DND-41 (cell line): ENCODE measurements around the gene CLTB.
A peak's percentile ranks its signal among the peaks of the same experiment; 100 is the strongest.
"Not testable (repeated sequence)": the region's sequence is repeated elsewhere in the genome, so short reads cannot be mapped to it uniquely, and the experiment has no call there.

Source experiments
- ATAC-seq: fragments of 200-7000 bp; cut with Tn5 transposase; 3 replicates; pipeline ENCODE4 v1.9.1; 2021; ENCODE audit warnings: low read depth; ENCODE audit not compliant: insufficient read depth
- DNase-seq: peaks from one replicate; pipeline ENCODE4 v3.0.0-alpha.2; 2020
- H2AFZ ChIP-seq: 2 replicates; pipeline ENCODE4 v1.6.0; 2012; ENCODE audit warnings: low read depth, low read length
- H3K27ac ChIP-seq: 2 replicates; pipeline ENCODE4 v1.5.1; 2012; ENCODE audit warnings: low read length, inconsistent platforms
- H3K27me3 ChIP-seq: fragments of 200-600 bp; sonication (generic); 2 replicates; pipeline ENCODE4 v1.6.0; 2012; ENCODE audit warnings: low read length, mild to moderate bottlenecking, inconsistent platforms; ENCODE audit not compliant: insufficient read depth, poor library complexity
- H3K36me3 ChIP-seq: 2 replicates; pipeline ENCODE4 v1.5.1; 2012; ENCODE audit warnings: low read length, inconsistent platforms; ENCODE audit not compliant: insufficient read depth
- H3K4me1 ChIP-seq: 2 replicates; pipeline ENCODE4 v1.5.1; 2012; ENCODE audit warnings: mild to moderate bottlenecking, low read length; ENCODE audit not compliant: insufficient read depth
- H3K4me2 ChIP-seq: 2 replicates; pipeline ENCODE4 v1.6.0; 2012; ENCODE audit warnings: mild to moderate bottlenecking, moderate library complexity, low read length, inconsistent platforms; ENCODE audit not compliant: insufficient read depth
- H3K4me3 ChIP-seq, 2 experiments: fragments of 200-600 bp in 1 of 2; shearing (Covaris generic) in 1 of 2; 2 replicates each; pipeline ENCODE4 v1.5.1; 2012 to 2016; ENCODE audit warnings: inconsistent platforms in 2 of 2, low read length in 2 of 2, mild to moderate bottlenecking in 2 of 2, low read depth in 1 of 2, moderate library complexity in 1 of 2
- H3K79me2 ChIP-seq: 2 replicates; pipeline ENCODE4 v1.6.0; 2012; ENCODE audit warnings: low read length, inconsistent platforms; ENCODE audit not compliant: insufficient read depth
- H3K9ac ChIP-seq: 2 replicates; pipeline ENCODE4 v1.6.0; 2012; ENCODE audit warnings: low read depth, mild to moderate bottlenecking, inconsistent platforms, low read length, moderate library complexity
- H3K9me3 ChIP-seq: 2 replicates; pipeline ENCODE4 v1.5.1; 2012; ENCODE audit warnings: low read length, moderate library complexity, mild to moderate bottlenecking, inconsistent platforms; ENCODE audit not compliant: insufficient read depth, severe bottlenecking
- H4K20me1 ChIP-seq: 2 replicates; pipeline ENCODE4 v1.6.0; 2012; ENCODE audit warnings: low read length; ENCODE audit not compliant: insufficient read depth
- CTCF ChIP-seq: IDR thresholded peaks from 2 replicates; pipeline ENCODE4 v1.5.1; 2012; ENCODE audit warnings: borderline replicate concordance, low read length, moderate library complexity, mild to moderate bottlenecking; ENCODE audit not compliant: poor library complexity, severe bottlenecking; ENCODE audit errors: extremely low read depth
- EZH2 ChIP-seq: IDR thresholded peaks from 3 replicates; pipeline ENCODE4 v1.6.1; 2012; ENCODE audit warnings: borderline replicate concordance, low read depth, mild to moderate bottlenecking, moderate library complexity, low read length, inconsistent platforms; ENCODE audit not compliant: severe bottlenecking

Gene CLTB

GRCh38 chr5:176446028-176446665, 29.8 kb upstream of the CLTB start:
- no peak overlapping the region for H3K4me3 ChIP-seq
- DNase-seq (no peak), ATAC-seq (no peak)
- H3K79me2 ChIP-seq, result peaks cover 39% of the 10 kb centered on the region
- no peak overlapping the region for H3K27ac ChIP-seq
- H4K20me1 ChIP-seq, result no peaks in the 10 kb centered on the region
- no peak overlapping the region for H3K9ac ChIP-seq
- no peaks in the 10 kb centered on the region; the same call in 1 of the 2 replicates for H3K36me3 ChIP-seq
- TF ChIP-seq CTCF, result no peak
- no peak for TF ChIP-seq EZH2
- no peaks in the 10 kb centered on the region for H3K27me3 ChIP-seq
- H3K4me1 ChIP-seq, result peaks cover 27% of the 10 kb centered on the region
- no peak overlapping the region for H2AFZ ChIP-seq
- H3K9me3 ChIP-seq, result no peaks in the 10 kb centered on the region
- H3K4me2 ChIP-seq, result 0 out of 2 replicates have a peak overlapping the region, but pooled peaks have one; percentile 8

- TF ChIP-seq EZH2 (no peak), CTCF (no peak)
- DNase-seq (no peak), ATAC-seq (no peak)
- H4K20me1 ChIP-seq, result no peaks in the 10 kb centered on the region
- H3K27me3 ChIP-seq, result no peaks in the 10 kb centered on the region
- H3K36me3 ChIP-seq, result no peaks in the 10 kb centered on the region; the same call in 1 of the 2 replicates
- H3K4me3 ChIP-seq, result no peak overlapping the region
- peaks cover 25% of the 10 kb centered on the region for H3K79me2 ChIP-seq
- no peak overlapping the region for H3K27ac ChIP-seq
- H3K4me2 ChIP-seq, result no peak overlapping the region
- no peaks in the 10 kb centered on the region for H3K9me3 ChIP-seq
- no peak overlapping the region for H3K9ac ChIP-seq
- no peak overlapping the region for H2AFZ ChIP-seq
- peaks cover 20% of the 10 kb centered on the region for H3K4me1 ChIP-seq
These were observed 28.4 kb upstream of the CLTB start for GRCh38 chr5:176444742-176445141.

- H3K27me3 ChIP-seq, H3K9ac ChIP-seq, H3K79me2 ChIP-seq, ATAC-seq, H3K4me3 ChIP-seq, H2AFZ ChIP-seq, H4K20me1 ChIP-seq, H3K27ac ChIP-seq, DNase-seq, H3K9me3 ChIP-seq, H3K4me2 ChIP-seq, H3K36me3 ChIP-seq: not testable (repeated sequence)
- peaks cover 12% of the 10 kb centered on the region for H3K4me1 ChIP-seq
These were observed 26.6 kb upstream of the CLTB start for GRCh38 chr5:176442911-176443310.

- Histone ChIP-seq H3K27me3 (no peaks in the 10 kb centered on the region), H3K36me3 (no peaks in the 10 kb centered on the region), H3K9ac (no peak overlapping the region), H4K20me1 (no peaks in the 10 kb centered on the region), H3K27ac (no peak overlapping the region), H3K4me2 (no peak overlapping the region), H3K4me3 (no peak overlapping the region), H3K9me3 (no peaks in the 10 kb centered on the region), H2AFZ (no peak overlapping the region), H3K4me1 (peaks cover 17% of the 10 kb centered on the region), H3K79me2 (peaks cover under 1% of the 10 kb centered on the region)
- DNase-seq (no peak), ATAC-seq (no peak)
- no peak for TF ChIP-seq EZH2
- TF ChIP-seq CTCF, result no peak
These were observed 25.6 kb upstream of the CLTB start for GRCh38 chr5:176441921-176442323.
